ENCODE measurements around the gene NUSAP1.

- TF ChIP-seq CTCF (IDR thresholded peaks at IDR 0.05) (no peak), POLR2A (IDR thresholded peaks at IDR 0.05) (no peak)
These were observed 42.7 kb upstream of the NUSAP1 start for GRCh38 chr15:41289953-41290352.
